Measurements from ENCODE around the gene NKX1-2.

GRCh38 chr10:124477614-124478363 is 28.0 kb upstream of the NKX1-2 start:
- TF ChIP-seq RXRA (IDR thresholded peaks at IDR 0.05; ENCODE audit: borderline replicate concordance, low read depth), result no peak
- TF ChIP-seq JUND (IDR thresholded peaks at IDR 0.05), result no peak
- no peak for TF ChIP-seq EZH2phosphoT487 (IDR thresholded peaks at IDR 0.05; ENCODE audit: borderline replicate concordance, low read depth)
- TF ChIP-seq YY1 (IDR thresholded peaks at IDR 0.05; ENCODE audit: low read depth), result no peak
- no peak for TF ChIP-seq FOXM1 (IDR thresholded peaks at IDR 0.05; ENCODE audit: low read depth)
- no peak for TF ChIP-seq POLR2AphosphoS5 (IDR thresholded peaks at IDR 0.05; ENCODE audit: low read depth, low read length)
- no peak for TF ChIP-seq CTCF (IDR thresholded peaks at IDR 0.05)
- TF ChIP-seq MEF2A (IDR thresholded peaks at IDR 0.05; ENCODE audit: borderline replicate concordance, low read depth), result no peak
- TF ChIP-seq RFX5 (IDR thresholded peaks at IDR 0.05; ENCODE audit: low read length), result no peak
- TF ChIP-seq TAF1 (IDR thresholded peaks at IDR 0.05; ENCODE audit: borderline replicate concordance, low read depth, low read length), result no peak
- no peak for TF ChIP-seq RAD21 (IDR thresholded peaks at IDR 0.05; ENCODE audit: low read length)
- TF ChIP-seq GABPA (IDR thresholded peaks at IDR 0.05; ENCODE audit: low read depth), result no peak
- TF ChIP-seq TEAD4 (IDR thresholded peaks at IDR 0.05; ENCODE audit: borderline replicate concordance, insufficient read depth), result no peak

All from SK-N-SH (cell line).